Transverse colon (tissue), 4 donors: ENCODE results near the gene ACACA. TPM values are rescaled to one million over a fixed set of nuclear protein-coding genes. Genes with fewer than 3 reads are reported as not detected.
"Not testable (repeated sequence)": the region's sequence is repeated elsewhere in the genome, so short reads cannot be mapped to it uniquely, and the experiment has no call there.

Experiments used
- DNase-seq: peaks from one replicate; pipeline ENCODE4 v3.0.0-alpha.2; 2019
- H3K27ac ChIP-seq, 4 donors: fragments of 200-600 bp; sonication (generic); 2 replicates each; pipeline ENCODE4 v1.5.1; 2016 to 2018; ENCODE audit warnings: inconsistent platforms in 4 of 4
- H3K27me3 ChIP-seq: fragments of 200-600 bp; sonication (generic); 2 replicates; pipeline ENCODE4 v1.5.1; 2017; ENCODE audit warnings: inconsistent platforms
- H3K36me3 ChIP-seq, 4 donors: fragments of 200-600 bp; sonication (generic); 2 replicates each; pipeline ENCODE4 v1.5.1; 2017 to 2019; ENCODE audit warnings: inconsistent platforms in 4 of 4
- H3K4me1 ChIP-seq, 4 donors: fragments of 200-600 bp; sonication (generic); 2 replicates each; pipeline ENCODE4 v1.5.1; 2017 to 2020; ENCODE audit warnings: inconsistent platforms in 4 of 4
- H3K4me3 ChIP-seq, 4 donors: fragments of 200-600 bp; sonication (generic); 1 replicate in 1 of 4; 2 replicates in 3 of 4; pipeline versions ENCODE4 v1.5.1 to v1.6.1; 2017 to 2019; ENCODE audit warnings: inconsistent platforms in 4 of 4
- H3K9me3 ChIP-seq, 2 donors: fragments of 200-600 bp; sonication (generic); 2 replicates each; pipeline ENCODE4 v1.5.1; 2017 to 2019; ENCODE audit warnings: inconsistent platforms in 2 of 2
- EP300 ChIP-seq: sonication (generic); formaldehyde crosslinking; IDR thresholded peaks from one replicate; pipeline ENCODE4 v1.6.1; 2017; ENCODE audit warnings: antibody characterized with exemption, low read depth
- POLR2A ChIP-seq: fragments of 450-650 bp; IDR thresholded peaks from one replicate; pipeline ENCODE4 v1.6.1; 2016; ENCODE audit warnings: antibody characterized with exemption, mild to moderate bottlenecking, moderate library complexity
- POLR2AphosphoS5 ChIP-seq, 3 donors: sonication (generic); formaldehyde crosslinking; IDR thresholded peaks; one replicate each; pipeline ENCODE4 v1.6.1; 2016; ENCODE audit warnings: antibody characterized with exemption in 3 of 3
- WGBS, 2 donors: methylation state at CpG; one replicate each; pipeline ENCODE4 v1.1.5; 2018; ENCODE audit warnings: low coverage in 1 of 2; 5-methylcytosine and 5-hydroxymethylcytosine counted together
- in situ Hi-C, 4 donors: fragments of 200-750 bp; cut with MboI; loops; one replicate each; pipeline versions ENCODE4 v1.15.0 to v1.15.1; 2017; ENCODE audit warnings: low sequenced_read_pairs in 3 of 4, low pct_ligation_motif_present in 1 of 4, low pct_unique_long_range_greater_than_20kb in 1 of 4
- intact Hi-C: fragments of 100-400 bp; cut with DNase I; formaldehyde crosslinking; loops from one replicate; pipeline ENCODE4 v1.15.1; 2023; ENCODE audit warnings: low total_unique reads
- total RNA-seq, 4 donors: library from RNA; depleted of rRNA; stranded (reverse); fragments of >200 nt; gene quantifications; one replicate each; pipeline ENCODE4 v1.1.0, GENCODE V29; 2016
- TF ChIP-seq, protein P1 (sequence below), 5 experiments: fragments of 200-600 bp in 3 of 5; fragments of 450-650 bp in 2 of 5; sonication (generic) in 3 of 5; IDR thresholded peaks; 1 replicate in 2 of 5; 2 replicates in 3 of 5; pipeline ENCODE4 v1.5.1; 2016 to 2017; ENCODE audit warnings: antibody characterized with exemption in 5 of 5, inconsistent platforms in 3 of 5, mild to moderate bottlenecking in 2 of 5, moderate library complexity in 1 of 5

Gene ACACA
- total RNA-seq, 4 donors from 2014 or later, result 21.7 to 173 (median 23.9) TPM

DNA sequence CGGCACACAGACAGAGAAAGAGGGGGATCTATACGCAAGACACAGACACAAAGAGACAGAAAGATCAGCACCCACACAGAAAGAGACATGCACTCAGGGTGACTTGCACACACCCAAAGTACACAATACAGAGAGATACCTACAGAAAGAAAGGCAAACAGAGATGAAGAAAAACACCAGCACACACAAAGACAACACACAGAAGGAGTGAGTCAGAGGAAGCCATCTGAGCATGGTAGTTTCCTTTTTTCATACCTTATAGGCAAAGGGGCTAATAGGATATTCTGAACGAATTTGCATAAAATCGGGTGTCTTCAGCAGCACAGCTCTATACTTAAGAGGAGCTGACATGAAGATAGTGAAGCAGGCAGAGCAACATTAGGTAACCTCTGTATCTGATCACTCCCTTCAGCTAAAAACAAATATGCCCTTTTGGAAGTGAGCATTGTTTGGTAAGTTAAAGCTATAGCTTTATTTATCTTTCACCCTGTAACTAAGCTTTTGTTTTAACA, 259.3 kb downstream of the ACACA start:
- WGBS, 2 donors, result 44 to 56% methylated on average over 4 of the region's 4 CpGs

DNA sequence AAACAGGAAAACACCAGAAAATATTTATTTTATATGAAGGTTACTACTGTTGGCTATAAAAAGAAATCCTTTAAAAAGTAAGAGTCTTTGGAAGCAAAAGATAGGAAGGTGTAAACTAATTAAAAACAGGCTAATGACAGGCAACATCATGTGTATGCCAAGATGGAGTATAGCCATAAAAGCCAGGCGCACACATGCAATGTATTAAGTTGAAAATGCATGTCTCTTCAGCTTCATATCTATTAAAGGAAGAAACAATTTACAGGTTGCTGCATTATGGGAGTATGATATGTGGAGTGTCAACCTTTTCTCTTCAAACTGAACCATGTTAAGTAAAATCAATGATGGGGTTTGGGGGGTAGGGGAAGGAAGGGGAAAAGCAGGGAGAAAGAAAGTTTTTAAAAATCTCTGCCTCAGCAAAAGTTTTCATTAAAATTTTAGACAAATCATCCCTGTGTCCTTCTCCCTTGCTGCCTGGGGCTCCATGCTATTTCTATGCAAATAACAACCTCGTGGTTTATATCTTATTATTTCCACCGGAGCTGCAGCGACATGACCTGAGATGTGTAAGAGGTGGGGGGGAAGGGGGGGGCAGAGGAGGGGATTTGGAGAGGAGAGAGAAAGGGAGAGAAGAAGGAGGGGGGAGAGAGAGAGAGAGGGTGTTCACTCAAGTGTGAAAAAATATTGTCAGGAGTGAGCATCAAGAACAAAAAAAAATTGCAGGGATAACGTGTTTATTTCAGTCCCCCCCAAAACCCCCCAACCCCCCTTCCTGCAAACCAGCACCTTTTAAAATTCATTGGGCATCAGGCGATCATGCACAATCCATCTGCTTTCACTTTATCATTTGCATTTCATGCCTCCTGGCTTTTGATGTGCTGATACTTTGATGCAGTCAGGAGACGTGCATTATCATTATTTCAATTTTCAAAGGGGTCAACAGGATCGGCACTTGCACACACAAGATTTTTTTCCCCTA, 260.3 kb downstream of the ACACA start:
- in situ Hi-C loops (no loop called here), intact Hi-C loops (no loop called here)
- peaks cover 0 to 5% (median 2%) of the 10 kb centered on the region in 4 donors for H3K36me3 ChIP-seq
- DNase-seq, result no peak
- H3K9me3 ChIP-seq, result no peaks in the 10 kb centered on the region
- TF ChIP-seq POLR2AphosphoS5 (IDR thresholded peaks at IDR 0.05) (no peak), POLR2A (no peak), EP300 (no peak)
- TF ChIP-seq, protein P1, sequence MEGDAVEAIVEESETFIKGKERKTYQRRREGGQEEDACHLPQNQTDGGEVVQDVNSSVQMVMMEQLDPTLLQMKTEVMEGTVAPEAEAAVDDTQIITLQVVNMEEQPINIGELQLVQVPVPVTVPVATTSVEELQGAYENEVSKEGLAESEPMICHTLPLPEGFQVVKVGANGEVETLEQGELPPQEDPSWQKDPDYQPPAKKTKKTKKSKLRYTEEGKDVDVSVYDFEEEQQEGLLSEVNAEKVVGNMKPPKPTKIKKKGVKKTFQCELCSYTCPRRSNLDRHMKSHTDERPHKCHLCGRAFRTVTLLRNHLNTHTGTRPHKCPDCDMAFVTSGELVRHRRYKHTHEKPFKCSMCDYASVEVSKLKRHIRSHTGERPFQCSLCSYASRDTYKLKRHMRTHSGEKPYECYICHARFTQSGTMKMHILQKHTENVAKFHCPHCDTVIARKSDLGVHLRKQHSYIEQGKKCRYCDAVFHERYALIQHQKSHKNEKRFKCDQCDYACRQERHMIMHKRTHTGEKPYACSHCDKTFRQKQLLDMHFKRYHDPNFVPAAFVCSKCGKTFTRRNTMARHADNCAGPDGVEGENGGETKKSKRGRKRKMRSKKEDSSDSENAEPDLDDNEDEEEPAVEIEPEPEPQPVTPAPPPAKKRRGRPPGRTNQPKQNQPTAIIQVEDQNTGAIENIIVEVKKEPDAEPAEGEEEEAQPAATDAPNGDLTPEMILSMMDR (IDR thresholded peaks at IDR 0.05), result no peak
- WGBS, 2 donors, result 79 to 89% methylated on average over 5 to 8 of the region's 8 CpGs
- H3K27me3 ChIP-seq, result no peaks in the 10 kb centered on the region
- H3K4me3 ChIP-seq, result no peak overlapping the region
- peak overlapping the region in 3 of 4 donors; percentile 5 to 67 (median 60) for H3K27ac ChIP-seq
- H3K4me1 ChIP-seq, result peaks cover 0 to 16% (median 2%) of the 10 kb centered on the region in 4 donors

More for the DNA sequence above, 259.3 kb downstream of the ACACA start:
- Histone ChIP-seq H3K9me3 (no peaks in the 10 kb centered on the region), H3K27me3 (no peaks in the 10 kb centered on the region), H3K27ac (peak overlapping the region in 3 of 4 donors; percentile 5 to 67 (median 60)), H3K4me3 (peak overlapping the region in 1 of 4 donors; percentile 16), H3K36me3 (peaks cover 0 to 5% (median 2%) of the 10 kb centered on the region in 4 donors), H3K4me1 (peaks cover 0 to 16% (median 2%) of the 10 kb centered on the region in 4 donors)
- no peak for DNase-seq
- TF ChIP-seq EP300 (no peak), POLR2AphosphoS5 (IDR thresholded peaks at IDR 0.05) (no peak), POLR2A (no peak)
- TF ChIP-seq, protein P1 (IDR thresholded peaks at IDR 0.05), result no peak
- in situ Hi-C loops (no loop called here), intact Hi-C loops (no loop called here)

DNA sequence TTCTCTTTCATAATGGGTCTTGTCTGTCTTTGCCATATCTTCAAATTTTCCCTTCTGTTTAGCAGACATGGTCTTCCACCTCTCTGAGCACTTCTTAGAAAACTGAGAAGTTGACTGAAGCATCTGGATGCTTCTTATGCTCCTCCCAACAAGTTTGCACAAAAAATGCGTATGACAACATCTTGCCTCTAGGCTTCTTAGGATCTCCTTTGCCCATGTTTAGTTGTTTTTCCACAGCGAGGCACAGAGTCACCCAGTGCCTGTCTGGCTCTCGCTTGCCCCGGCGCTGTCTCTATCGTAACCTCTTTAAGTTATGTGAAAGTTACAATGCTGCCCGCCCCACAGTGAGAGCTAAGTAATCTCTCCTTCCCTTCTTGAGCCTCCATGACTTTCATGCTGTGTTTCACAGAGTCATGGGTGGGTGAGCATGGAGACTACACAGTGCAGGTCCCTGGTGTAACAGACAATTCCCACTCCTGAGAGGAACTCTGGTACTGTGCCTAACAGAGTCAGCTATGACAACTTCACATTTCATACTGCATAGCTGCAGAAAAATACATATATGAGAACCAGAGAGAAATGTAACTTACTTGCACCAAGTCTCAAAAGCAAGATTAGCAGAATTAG, 262.4 kb downstream of the ACACA start:
- no peak for DNase-seq
- H3K27ac ChIP-seq, result no peak overlapping the region
- in situ Hi-C loops (no loop called here), intact Hi-C loops (loop anchor here (2.0 kb wide), 1 partner anchor 29 kb away; no protein-coding TSS in a partner anchor)
- H3K36me3 ChIP-seq, result peaks cover 0 to 5% (median 0%) of the 10 kb centered on the region in 4 donors
- H3K27me3 ChIP-seq, result no peaks in the 10 kb centered on the region
- H3K9me3 ChIP-seq, result no peaks in the 10 kb centered on the region
- 83 to 93% methylated on average over 2 to 7 of the region's 7 CpGs for WGBS, 2 donors
- H3K4me1 ChIP-seq, result peaks cover 0 to 16% (median 2%) of the 10 kb centered on the region in 4 donors
- H3K4me3 ChIP-seq, result no peak overlapping the region
- TF ChIP-seq EP300 (no peak), POLR2A (no peak), POLR2AphosphoS5 (IDR thresholded peaks at IDR 0.05) (no peak)
- TF ChIP-seq, protein P1 (IDR thresholded peaks at IDR 0.05), result no peak

DNA sequence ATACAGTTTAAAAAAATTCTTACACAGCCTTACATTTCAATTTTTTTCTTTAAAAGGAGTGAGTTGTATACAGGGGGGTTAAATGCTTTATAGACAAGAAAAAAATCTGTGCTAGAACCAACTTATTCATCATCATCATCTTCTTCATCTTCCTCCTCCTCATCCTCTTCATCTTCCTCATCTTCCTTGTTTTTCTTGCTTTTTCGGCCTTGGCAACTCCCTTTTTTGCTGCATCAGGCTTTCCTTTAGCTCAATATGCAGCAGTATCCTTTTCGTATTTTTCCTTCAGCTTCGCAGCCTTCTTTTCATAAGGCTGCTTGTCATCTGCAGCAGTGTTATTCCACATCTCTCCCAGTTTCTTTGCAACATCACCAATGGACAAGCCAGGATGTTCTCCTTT, 263.1 kb downstream of the ACACA start:
- H3K27ac ChIP-seq, H3K36me3 ChIP-seq, H3K4me3 ChIP-seq, H3K9me3 ChIP-seq, H3K27me3 ChIP-seq, DNase-seq, intact Hi-C loops, in situ Hi-C loops: not testable (repeated sequence)
- WGBS, 2 donors, result 99 to 100% methylated on average over 3 of the region's 3 CpGs
- H3K4me1 ChIP-seq, result peaks cover 0 to 16% (median 2%) of the 10 kb centered on the region in 4 donors
